HG03571 (cell line): ENCODE measurements around the gene COPA.
"Not testable (repeated sequence)": the region's sequence is repeated elsewhere in the genome, so short reads cannot be mapped to it uniquely, and the experiment has no call there.

Source experiments
- ATAC-seq: cut with Tn5 transposase; IDR thresholded peaks from one replicate; pipeline ENCODE4 v1.9.1; 2021; ENCODE audit not compliant: unreplicated experiment

COPA gene

DNA sequence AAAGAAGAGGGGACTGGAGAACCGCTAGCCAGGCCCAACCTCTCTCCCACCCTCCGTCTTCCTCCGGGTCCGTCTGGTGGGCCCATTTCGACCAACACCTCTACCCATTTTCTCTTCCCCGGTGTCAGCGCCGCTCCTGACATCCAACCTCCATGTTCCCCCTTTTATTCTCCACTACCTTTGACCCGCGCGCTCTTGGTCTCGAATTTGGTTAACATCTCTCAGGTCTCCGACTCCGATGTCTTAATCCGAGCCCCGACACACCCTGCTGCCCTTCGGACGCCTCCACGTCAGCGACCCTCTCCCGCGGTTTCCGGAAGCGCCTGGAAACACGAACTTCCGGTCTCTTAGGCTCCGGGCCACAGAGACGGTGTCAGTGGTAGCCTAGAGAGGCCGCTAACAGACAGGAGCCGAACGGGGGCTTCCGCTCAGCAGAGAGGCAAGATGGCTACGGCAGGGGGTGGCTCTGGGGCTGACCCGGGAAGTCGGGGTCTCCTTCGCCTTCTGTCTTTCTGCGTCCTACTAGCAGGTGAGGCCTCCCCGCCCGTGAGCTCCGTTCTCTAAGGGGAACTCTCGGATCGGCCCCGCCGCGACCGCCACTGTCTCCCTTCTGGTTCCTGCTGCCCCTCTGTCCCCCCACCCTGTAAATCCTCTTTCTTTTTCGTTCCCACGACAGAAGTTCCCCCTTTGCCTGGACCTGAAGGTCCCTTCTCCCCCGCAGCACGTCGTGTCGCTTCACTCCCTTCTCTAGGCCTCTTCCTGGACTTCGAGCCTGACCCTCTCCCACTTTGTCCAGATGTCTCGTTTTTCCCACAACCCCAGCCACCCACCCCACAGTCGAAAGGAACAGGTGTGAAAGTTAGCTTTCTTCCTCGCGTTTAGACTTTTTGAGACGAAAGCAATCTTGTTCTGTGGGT is at the start of gene COPA, which contains the start of gene NCSTN:
Gene COPA (minus strand): TSS at position 298 of the 917 bp plus-strand sequence. CDS start 80 bp downstream, at position 218.
Gene NCSTN (plus strand): TSS at position 431 of the 917 bp plus-strand sequence. CDS start 14 bp downstream, at position 445.
- ATAC-seq: peak; percentile 91

DNA sequence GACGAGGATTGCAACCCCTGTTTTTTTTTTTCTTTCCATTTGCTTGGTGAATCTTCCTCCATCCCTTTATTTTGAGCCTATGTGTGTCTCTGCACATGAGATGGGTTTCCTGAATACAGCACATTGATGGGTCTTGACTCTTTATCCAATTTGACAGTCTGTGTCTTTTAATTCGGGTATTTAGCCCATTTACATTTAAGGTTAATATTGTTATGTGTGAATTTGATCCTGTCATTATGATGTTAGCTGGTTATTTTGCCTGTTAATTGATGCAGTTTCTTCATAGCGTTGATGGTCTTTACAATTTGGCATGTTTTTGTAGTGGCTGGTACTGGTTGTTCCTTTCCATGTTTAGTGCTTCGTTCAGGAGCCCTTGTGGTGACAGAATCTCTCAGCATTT is 45.4 kb upstream of the COPA start:
- ATAC-seq: not testable (repeated sequence)

DNA sequence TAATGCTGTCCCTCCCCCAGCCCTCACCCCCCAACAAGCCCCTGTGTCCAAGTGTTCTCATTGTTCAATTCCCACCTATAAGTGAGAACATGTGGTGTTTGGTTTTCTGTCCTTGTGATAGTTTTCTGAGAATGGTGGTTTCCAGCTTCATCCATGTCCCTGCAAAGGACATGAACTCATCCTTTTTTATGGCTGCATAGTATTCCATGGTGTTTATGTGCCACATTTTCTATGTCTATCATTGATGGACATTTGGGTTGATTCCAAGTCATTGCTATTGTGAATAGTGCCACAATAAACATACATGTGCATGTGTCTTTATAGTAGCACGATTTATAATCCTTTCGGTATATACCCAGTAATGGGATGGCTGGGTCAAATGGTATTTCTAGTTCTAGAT is 41.8 kb upstream of the COPA start:
- ATAC-seq: not testable (repeated sequence)

DNA sequence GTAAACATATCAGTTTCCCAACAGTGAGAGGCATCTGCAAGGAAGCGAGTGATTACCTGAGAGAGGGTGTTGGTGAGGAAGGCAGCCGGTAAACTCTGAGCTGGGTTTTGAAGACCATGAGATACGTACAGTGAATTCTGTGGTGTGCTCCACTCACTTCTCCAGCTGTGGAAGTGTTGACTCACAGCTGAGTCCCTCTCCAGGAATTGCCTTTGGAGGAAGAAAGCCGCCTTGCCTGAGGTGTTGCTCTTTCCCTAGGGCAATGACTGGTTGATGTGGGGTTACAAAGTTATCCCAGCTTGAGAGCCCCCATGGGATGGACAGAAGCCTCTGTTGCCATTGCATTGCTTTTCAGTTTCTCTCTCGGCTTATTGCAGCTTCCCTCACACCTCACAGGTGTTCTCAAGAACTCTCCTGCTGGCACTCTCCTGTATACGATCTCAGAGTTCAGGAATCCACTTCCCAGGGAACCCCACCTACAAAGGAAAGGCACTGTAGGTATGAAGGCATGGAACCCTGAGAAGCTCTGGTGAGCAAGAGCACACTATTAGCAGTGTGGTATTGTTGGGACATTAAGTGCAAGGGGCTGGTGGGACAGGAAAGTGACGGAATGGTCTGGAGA is 34.6 kb upstream of the COPA start:
- ATAC-seq: no peak

DNA sequence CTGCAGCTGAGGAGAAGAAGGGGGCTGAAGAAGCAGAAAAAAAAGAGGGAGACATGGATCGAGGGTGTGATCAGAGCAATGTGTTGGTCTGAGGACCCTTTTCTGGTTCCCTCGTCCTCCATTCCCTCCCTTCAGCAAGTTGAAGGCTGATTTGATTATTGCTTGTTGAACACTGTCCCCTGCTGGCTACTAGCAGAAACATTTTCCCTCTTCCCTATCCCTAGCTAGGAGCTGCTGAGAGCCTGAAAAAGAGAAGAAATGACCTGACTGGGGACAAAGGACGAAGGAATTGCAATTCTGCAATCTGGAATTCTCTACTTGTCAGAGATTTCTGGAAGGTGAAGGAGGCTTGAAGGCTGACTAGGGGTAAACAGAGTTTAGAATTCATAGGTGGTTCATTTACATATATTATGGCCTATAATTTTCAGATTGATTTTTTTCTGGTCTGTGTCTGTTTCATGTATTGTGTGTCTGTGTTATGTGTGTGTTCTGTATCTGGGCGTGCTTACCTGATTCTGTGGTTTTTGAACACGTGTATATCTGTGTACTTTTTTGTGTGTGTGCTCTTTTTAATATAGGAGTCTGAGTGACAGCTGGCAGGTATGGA is 33.6 kb upstream of the COPA start:
- ATAC-seq: no peak

DNA sequence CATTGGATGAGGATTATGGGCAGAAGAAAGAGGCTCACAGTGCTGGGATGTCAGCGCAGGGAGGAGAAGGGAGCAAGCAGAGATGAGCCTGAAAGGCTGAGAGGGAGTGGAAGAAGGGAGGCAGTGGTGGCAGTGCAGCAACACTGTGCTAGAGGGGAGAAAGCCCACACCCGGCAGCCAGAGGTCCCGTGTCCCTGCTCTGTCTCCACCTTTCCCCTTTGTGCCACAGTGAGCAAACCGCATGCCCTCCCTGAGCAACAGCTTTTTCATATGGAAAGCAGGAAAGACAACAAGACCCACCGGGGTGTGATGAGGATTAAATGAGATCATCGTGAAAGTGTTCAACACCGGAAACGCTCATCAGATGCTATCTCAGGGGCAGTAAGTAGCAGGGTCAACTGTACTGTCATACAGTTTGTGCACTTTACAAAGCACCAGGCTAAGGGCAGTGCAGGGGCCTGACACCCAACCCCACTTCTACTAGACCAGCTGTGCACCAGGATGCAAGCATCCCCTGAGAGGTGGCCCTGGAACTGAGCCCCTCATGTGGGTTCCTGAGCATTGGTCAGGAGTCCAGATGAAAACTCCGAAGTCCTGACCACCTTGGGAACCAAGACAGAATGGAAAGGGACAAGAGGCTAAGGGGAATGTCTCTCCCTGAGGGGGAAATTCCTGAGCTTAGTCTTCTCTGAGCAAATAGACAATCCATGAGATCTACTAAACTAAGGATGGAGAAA is 32.9 kb upstream of the COPA start:
- no peak for ATAC-seq

DNA sequence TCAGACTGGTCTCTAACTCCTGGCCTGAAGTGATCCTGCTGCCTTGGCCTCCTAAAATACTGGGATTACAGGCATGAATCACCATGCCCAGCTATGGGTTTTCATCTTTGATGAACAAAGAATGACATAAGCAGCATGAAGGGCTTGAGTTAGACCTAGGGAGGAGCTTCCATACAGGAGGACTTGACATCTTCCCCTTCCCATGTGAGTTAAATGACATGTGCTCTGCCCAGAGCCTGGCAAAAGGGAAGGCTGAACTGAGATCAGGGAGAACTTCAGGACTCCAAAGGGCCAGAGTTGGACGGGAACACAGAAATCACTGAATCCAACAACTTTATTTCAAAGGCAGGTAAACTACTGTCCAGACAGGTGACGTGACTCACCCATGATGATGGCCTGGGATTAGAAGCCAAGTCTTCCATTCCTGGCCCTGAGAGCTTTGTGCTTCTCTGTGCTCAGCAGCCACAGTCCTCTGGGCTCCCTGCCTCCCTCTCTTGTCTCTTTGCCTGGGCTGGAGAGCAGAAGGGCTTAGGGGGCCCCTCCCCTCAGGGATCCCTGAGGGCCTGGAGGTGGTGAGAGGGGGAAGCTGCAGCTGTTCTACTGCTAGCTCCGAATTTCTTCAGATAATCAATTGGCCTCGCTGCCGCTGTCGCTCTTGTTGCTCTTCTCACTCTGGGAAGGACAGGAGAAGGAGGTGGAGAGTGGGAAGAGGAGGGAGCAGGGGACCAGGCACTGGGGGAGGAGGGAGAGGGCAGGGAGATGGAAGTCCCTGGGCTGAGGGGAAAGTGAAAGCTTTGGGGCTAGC is 31.5 kb upstream of the COPA start:
- ATAC-seq: no peak

DNA sequence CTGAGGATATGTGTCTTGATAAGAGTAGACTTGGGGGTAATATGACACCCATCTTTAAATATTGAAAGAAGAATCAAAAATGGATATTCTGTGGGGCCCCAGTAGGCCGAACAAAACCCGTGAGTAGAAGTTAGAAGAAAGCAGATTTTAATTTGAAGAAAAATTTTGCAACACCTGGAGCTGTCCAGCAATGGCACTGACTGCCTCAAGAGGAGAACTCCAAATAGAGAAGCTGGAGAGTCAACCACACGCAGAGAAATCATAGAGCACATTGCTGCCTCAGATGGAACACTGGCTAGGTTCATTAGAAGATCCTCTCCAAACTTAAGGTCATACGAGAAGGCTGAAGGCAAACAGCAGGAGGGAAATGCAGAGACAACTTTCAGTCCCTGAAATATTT is 30.6 kb upstream of the COPA start:
- ATAC-seq: no peak

DNA sequence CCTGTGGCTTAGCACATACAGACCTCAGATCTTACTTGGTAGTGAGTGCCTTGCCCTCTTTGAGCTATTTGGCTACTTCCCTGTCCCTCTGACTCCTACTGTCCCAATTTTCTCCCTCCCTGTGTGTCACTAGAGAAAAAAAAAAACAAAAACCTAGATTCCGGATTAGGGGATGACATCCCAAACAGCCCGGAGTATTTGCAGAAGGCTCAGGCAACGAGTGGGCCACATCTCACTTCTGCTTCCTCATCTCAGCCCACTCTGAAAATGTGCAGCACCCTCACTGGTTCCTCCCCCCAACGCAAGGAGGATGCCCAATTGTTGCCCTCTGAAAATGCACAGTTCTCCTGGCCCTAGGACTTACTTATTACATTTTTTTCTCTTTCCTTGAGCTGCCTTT is 28.7 kb upstream of the COPA start:
- no peak for ATAC-seq

DNA sequence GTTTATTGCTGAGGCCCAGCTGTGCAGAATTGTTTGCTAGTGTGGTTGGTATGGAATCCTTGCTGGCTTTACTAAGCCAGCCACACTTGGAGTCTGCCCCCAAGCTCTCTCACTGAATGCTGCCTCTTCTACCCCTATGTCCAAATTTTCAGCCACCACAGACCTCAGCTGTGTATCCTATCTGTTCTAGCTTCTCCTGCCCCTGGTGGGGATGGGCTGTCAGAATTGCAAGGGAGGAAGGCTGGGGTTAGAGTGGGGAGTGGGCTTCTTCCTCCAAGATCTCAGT is 28.2 kb upstream of the COPA start:
- ATAC-seq: no peak

DNA sequence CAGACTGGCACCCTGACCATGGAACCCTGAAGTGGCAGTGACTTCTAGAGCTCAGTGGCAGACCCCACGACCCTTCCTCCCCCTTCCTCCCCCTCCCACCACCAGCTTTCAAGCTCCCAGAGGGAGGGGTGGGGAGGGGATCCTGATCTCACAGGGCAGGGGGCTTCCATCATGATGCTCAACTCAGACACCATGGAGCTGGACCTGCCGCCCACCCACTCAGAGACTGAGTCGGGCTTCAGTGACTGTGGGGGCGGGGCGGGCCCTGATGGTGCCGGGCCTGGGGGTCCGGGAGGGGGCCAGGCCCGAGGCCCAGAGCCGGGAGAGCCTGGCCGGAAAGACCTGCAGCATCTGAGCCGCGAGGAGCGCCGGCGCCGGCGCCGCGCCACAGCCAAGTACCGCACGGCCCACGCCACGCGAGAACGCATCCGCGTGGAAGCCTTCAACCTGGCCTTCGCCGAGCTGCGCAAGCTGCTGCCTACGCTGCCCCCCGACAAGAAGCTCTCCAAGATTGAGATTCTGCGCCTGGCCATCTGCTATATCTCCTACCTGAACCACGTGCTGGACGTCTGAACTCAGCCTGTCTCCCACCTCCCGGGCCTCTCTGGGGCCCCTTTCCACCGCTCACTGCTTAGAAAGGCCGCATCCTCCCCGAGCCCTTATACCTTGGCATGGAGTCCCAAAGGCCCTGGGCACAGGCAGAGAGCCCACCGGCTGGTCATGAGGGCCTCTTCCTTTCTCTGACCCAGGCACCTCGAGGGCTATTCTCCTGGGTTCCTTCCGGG is 27.7 kb upstream of the COPA start:
- ATAC-seq: no peak

DNA sequence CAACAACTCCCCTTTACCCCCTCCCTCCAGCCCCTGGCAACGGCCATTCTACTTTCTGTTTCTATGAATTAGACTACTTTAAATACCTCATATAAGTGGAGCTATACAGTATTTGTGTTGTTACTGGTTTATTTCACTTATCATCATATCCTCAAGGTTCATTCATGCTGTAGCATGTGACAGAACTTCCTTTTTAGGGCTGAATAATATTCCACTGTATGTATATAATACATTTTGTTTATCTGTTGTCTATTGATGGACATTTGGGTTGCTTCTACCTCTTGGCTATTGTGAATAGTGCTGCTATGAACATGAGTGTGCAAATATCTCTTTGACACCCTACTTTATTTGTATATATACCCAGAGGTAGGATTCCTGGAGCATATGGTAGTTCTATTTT is 26.0 kb upstream of the COPA start:
- no peak for ATAC-seq

DNA sequence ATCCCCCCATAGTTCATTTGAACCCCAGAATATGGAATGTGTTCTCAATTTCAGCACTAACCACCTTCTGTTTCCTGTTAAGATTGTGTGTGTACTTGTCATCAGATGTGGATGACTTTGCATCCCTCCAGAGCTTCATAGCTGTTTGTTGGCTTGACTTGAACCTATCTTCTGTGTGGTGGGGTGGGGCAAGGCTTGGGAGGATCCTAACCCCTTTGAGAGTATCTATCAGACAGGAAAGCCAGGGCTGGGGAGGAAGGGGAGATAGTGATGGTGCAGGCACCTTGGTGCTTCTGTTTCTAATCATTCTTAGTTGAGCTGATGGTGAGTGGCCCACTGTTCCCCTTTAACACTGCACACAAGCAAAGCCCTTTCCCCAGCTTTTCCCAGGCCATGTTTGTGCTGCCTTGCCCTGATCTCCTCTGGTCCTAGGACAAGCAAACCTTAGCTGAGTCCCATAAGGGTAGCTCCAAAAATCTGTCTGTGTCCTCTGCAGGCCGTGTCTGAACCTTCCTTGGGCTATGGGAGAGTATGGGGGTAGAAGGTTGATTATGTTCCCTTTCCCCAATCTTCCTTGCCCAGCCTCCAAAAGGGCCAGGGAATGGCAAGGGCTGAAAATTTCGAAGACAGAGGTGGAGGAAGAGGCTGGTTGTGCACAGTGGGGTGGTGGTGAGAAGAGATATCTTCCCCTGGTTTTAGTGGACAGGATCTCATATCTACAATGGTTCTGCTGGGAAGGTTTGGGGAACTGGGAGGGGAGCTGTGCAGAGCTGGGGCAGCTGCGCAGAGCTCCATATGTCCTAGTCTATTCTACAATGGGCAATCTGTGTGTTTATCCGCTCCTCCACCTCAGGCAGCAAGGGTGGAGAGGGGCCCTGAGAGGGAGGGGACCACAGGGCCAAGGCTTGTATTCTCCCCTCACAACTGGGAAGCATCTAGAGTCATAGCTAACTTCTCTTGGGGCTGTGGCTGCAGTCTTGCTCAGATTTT is 25.2 kb upstream of the COPA start:
- ATAC-seq: no peak

DNA sequence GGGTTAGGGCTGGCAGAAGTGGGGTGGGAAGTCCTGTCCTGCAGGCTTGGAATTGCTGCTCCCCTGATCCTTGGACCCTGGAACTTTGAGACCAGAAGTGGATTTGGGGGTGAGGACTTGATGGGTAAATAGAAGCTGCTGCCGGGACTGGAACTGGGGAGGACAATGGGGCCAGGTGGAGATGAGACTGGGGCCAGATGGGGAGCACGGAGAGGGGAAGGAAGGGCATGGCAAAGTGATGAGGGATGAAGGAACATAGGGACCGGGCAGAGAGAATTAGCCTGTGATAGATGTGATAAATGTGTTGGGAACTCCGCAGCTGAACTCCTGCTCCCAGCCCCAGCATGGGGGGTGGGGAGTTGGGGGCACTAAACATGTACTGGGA is 24.5 kb upstream of the COPA start:
- ATAC-seq: no peak

DNA sequence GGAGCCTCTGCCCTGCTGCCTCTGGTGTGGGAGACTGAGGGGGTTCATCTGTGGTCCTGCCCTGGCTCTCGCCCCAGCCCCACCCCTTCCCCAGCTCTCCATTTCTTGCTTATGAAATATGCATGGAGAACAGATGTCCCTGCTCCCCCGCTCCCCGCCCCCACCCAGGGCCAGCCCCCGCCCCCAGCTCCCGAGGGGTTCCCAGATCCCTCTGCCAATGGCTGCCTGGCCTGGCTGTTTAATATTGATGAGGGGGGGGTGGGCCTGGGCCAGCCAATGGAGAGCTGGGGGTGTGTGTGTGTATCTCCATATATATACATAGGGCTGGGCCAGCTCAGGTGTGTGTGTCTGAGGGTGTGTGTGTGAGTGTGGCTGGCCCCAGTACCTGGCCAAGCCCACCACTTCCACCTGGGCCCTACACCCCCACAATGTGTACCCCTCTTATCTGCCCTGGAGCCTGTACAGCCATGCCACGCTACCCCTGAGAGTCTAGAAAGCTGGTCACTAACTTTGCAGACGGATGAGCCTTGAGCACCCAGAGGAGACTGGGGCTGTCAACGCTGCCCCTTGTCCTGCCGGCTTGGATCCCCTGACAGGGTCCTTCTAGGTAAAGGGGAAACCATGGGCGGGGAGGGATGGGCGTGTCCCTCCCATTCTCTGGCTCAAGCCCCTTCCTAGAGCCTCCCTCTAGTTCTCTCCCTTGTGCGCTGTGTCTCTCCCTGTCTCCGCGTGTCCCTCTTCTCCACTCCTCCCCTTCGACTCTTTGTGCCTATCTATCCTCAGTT is 23.9 kb upstream of the COPA start, which contains the start of gene NHLH1:
Gene NHLH1 (plus strand): TSS at position 341 of the 785 bp plus-strand sequence. CDS start 3,661 bp downstream, outside the sequence.
- no peak for ATAC-seq

DNA sequence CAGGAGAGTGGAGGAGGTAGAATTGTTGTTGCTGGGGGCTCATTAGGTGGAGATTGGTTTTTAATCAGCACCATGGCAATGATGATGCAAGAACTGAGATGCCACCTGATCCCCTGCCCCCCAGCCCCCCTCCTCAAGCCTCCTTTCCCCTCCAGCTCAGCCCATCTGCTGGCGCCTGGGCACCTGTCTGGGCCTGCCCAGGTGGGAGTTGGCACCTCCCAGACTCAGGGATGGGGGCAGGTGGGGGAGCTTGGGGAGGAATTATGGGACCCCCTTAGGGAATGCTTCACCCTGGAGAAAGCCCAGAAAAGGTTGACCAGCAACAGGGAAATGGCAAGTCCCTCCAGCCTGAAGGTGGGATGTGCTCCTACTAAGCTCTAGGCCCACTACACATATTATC is 22.3 kb upstream of the COPA start:
- ATAC-seq: no peak

DNA sequence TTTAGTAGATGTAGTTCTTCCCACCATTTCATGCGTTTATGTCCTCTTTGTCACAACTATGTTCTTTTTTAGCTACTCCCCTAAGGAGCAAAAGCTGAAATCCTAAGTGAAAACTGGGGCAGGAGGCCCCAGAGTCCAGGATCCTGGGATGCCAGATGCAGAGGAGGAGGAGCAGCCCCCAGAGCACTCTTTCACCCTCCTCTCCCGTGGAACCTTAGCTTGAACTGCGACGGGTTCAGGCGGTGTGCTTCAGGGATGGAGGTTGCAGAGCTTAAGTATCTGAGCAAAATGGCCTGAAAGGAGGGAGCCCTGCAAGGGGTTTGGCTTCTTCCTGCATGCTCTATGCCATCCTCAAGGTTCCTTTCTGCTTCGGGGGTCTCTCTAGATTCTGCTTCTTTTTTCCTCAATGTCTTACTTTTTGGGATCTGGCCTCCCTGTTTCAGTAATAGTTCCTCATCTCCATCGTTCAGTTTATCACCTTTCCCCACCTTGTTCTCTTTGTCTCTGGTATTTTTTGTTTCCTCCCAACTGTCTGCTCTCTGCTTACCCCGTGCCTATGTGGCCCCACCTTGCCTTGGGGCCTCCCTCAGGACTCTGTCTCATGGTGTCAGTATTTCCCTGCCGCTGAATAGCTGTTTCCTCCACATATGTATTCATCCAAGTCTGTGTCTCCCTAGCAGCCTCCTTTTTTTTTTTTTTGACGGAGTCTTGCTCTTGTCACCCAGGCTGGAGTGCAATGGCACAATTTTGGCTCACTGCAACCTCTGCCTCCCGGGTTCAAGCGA is 21.1 kb upstream of the COPA start:
- no peak for ATAC-seq
